GM15510 (cell line): ENCODE results near the gene TTLL8.

Source experiments
- POLR2A ChIP-seq: IDR thresholded peaks from 3 replicates; pipeline ENCODE4 v1.6.1; 2011; ENCODE audit warnings: borderline replicate concordance; ENCODE audit not compliant: insufficient read length; ENCODE audit errors: extremely low read depth

Gene TTLL8

DNA sequence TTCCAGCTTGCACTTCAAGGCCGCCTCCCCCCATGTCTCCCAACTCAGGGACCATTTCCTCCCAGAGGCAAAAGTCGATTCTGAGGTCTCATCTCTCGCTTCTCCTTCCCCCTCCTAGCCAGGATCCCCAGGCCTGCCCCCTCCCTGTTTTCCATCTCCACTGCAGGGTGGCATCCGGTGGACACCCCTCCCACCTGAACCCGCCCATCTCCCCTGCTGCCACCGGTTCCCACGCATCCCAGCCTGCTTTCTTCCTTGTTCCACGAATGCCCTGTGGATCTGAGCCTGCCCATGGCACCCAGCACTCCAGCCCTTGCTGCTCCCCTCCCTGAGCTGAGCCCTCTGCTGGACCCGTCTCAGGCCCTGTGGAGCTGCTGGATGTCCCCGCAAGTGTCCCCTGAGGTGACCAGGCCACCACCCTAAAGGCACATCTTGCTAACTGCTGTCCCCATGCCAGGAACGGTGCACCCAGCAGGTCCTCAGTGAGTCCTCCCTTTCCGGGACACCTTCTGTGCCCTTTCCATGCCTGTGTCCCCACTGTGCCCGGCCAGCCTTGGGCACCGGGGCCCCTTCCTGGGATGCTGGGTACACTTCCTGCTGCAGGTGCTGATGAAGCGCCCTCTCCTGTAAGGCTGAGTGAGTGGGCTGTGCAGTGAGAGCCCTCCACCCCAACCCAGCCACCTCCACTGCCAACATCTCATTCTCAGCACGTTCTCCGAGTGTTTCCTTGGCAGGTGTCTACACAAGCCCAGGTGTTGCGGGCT is 46.5 kb downstream of the TTLL8 start:
- no peak for TF ChIP-seq POLR2A

DNA sequence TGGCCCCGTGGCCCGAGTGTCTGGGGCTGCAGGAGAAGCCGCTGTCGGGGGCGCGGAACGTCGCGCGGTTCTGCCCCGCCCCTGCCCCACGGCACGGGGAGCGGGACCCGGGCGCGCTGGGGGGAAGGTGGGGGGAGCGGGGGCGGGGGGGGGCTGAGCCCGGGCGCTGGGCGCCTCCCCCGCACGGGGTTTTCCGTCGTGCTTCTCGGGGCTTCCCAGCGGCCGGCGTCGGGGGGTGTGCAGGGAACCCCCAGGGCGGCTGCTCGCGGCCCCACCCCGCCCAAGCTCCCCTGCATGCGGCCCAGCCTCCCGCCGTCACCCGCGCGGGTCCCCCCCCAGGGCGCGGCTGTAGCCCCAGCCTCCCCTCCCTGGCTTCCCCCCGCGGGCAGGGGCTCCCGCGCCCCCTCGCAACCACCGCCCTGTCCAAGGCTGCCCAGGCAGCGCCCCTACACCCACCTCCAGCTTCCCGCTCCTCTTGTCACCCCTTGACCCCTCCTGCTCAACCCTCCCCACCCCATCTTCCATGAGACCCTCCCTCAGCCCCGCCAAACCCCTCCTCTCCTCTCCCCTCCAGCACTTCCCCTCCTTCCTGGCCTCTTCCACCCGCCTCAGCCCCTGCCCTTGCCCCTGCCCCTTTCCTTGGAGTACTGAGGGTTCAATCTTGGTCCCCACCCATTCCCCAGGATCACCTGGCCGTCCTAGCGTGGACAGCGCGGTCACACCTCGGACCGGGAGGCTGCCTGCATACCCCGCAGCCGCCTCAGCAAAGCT is 47.2 kb downstream of the TTLL8 start:
- TF ChIP-seq POLR2A = no peak

DNA sequence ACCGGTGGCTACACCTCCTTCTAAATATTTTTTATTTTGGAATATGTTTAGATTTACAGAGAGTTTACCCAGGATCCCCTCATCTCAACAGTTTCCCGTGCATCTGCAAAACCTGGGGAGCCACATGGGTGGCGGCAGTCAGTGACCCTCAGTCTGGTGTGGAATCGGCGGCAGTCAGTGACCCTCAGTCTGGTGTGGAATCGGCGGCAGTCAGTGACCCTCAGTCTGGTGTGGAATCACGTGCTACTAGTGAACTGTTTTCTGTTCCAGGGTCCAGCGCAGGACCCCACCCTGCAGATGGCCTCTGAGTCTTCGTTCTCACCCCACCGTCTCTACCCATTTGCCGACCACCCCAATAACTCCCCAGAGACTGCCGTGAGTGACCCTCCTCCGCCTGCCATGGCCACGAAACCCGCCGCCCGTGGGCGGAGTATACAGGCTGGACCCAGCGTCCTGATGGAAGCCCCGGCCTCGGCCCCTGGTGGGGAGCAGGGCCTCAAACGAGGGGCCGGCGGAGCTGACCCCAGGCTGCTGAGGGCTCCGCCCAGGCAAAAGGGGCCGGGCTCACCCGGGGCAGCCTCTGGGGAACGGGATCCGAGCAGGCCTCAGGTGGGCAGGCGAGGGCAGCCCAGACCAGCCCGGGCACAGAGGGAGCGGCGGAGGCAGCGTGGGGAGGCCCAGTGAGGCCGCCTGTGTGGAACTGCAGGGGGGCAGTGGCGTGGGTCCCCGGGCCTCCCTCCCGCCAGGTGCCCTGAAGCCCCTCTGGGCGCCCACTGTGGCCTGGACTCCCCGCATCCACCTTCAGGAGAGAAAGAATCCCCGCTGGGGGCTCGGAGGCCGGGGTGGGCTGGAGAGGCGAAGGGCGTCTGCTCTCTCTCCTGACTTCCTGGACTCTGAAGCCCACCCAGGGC is 48.1 kb downstream of the TTLL8 start:
- no peak for TF ChIP-seq POLR2A

DNA sequence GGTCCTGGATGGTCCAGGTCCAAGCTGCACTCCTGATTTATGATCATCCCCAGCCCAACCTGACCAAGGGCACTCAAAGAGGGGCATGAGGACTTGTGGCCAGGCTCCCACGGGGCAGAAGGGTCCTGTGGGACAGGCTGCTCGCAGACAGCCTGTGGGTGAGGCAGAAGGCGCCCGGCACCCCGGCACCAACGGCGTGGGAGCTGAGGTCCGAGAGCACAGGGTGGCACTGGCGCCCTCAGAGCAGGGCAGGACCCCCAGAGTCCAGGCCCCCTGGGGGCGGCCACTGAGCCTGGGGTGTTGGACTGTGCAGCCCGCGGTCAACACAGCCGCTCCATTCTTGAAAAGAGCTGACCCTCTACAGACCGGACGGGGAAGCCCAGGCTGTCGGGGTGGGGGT is 48.8 kb downstream of the TTLL8 start:
- TF ChIP-seq POLR2A = no peak

DNA sequence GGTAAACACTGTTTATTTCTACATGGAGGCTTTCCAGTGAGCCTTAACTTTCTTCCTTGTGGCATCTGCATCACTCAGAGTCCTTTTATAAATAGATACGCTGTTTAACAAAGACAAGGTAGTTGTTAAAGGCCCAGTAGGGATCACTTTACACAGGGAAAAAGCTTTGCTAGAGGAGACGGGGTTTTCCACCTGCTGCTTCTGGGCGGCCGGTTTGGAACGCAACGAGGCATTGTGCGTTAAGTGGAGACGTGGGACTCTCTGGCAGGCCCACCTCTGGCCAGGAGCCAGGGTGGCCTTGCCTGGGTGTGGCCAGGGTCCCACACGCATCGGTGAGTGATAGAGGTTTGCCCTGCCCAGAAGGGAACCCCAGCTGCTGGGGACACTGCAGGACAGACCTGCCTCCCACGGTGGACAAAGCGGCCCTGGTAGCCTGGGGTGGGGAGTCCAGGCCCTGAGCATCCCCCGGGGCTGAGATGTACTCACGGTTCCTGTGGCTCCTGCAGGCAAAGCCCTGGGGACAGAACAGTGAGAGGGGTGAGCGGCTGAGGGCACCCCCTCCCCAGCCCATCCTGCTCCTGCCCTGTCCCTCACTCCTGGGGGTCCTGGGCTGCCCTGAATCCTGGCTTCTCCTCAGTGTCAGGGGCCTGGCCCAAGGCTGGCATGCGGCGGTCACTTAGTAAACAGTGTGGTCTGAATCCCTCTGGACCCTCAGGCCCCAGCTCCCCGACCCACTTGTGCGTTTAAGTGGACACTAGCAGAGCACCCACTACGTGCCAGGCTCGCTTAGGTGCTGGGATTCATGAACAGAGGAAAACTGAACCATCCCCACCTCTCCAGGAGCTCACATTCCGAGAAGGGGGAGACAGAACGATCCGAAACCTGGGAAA is 49.7 kb downstream of the TTLL8 start:
- no peak for TF ChIP-seq POLR2A

DNA sequence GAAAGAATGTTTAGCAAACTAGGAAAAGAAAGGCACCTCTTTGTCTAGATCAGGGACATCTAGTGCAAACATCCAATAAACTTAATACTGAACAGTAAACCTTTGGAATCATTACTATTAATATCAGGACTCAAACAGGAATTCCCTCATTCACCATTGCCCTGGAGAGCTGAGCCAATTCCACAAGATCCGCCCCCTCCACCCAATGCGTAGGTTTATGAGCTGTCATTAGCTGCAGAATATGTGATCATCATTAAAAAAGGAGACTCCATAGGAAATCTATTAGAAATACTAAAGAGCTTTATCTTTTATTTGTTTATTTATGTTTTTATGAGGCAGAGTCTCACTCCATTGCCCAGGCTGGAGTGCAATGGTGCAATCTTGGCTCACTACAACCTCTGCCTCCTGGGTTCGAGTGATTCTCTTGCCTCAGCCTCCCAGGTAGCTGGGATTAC is 51.0 kb downstream of the TTLL8 start:
- TF ChIP-seq POLR2A = no peak

DNA sequence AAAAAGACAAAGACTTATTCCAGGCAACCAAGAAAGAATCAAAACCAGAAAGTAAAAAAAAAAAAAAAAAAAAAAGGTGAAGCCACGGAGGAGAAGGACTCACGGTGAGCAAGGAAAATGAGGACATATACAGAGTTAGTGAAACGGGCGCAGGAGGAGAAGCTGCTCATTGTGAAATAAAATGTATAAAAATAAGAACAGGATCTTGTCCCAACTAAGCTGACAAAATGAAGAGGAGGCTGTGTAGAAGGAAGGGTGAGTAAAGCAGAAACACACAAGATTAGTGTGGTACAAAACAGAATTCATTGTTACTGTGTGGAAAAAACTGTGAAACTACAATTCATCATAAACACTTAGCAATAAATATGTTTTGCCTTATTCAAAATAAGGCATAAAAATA is 53.2 kb downstream of the TTLL8 start:
- TF ChIP-seq POLR2A = no peak

DNA sequence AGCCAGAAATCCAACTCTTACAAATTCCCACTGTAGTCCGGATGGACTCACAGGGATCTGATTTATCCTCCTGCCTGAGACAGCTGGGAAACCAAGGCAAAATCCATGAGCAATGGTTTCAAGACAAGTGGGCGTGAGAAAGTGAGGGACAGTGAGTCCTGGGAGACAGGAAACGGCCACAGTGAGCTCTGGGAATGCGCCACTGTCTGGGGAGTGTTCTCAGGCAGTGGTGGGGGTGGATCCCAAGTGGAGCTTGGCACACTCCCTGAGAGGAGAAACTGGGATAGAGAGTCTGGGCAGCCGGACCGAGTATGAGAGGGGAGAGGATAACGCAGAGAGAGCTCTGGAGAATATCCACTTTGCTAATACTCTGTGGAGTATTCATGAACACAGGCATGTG is 55.3 kb downstream of the TTLL8 start:
- TF ChIP-seq POLR2A = no peak

DNA sequence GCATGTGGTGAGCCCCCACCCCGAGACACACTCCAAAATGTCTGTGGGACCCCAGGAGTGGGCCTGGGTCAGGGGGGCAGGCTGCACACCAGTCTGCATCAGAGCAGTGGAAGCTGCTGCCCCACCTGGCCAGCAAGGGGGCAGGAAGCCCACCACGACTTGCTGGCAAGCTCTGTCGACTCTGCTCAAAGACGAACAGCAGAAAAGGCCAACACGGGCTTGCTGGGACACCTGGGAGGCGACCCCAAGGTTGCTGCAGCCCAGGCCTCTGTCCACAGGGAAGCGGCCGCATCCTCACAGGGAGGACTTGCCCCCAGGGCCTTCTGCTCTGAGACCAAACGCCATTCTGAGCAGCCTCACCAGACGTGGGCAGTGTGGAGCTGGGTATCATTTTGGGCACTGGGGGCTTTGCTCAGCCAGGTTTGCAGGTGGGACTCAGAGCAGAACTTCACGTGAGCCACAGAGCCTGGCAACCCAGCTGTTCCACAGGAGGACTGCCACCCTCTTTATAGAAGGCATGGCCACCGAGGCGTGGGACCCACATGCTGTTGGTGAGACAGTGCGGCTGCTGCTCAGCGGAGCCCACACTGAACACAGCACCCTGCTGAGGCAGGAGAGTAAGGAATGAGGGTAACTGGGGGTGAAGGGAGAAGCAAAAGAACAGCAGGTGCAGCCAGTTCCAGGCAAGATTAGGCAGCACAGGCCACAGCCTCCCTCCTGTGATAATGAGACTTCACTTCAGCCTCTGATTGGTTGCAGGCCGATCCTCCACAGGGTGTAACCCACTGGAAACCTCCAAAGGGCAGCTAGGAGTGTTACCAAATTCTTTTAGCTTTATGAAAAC is 56.5 kb downstream of the TTLL8 start:
- TF ChIP-seq POLR2A = no peak

DNA sequence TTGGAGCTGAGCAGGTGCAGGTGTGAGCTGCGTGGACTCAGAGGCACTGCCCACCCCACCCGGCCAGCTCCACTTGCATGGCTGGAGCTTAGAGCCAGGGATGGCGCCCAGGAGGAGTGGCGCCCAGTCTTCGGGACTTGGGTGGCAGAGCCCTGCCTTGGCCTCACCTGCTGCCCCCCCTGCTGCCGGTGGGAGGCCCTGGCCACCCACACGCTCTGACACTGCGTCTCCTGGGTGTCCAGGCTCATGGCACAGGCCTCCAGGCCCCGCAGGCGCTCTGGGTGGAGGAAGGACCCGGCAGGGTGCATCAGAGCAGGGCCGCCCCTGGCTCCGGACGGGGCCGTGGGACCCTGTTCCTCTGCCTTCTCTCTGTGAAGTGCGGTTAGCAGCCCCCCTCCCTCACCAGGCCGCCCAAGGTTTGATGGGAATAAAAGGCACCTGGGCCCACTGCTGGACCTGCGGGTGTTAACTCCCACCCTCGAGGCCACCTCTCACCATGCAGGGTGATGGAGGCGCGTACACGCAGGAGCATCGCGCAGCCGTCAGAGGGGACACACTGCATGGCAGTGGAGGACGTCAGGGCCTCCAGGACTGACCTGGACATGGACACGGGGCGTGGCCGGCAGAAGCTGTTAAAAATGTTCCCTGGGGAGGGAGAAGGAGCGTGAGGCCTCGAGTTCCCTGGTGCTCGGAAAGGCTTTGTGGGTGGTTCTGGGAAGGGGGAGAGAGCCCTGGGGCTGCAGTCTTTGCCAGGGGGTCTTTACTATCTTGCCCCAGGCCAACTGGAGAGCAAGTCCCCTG is 57.3 kb downstream of the TTLL8 start:
- no peak for TF ChIP-seq POLR2A

DNA sequence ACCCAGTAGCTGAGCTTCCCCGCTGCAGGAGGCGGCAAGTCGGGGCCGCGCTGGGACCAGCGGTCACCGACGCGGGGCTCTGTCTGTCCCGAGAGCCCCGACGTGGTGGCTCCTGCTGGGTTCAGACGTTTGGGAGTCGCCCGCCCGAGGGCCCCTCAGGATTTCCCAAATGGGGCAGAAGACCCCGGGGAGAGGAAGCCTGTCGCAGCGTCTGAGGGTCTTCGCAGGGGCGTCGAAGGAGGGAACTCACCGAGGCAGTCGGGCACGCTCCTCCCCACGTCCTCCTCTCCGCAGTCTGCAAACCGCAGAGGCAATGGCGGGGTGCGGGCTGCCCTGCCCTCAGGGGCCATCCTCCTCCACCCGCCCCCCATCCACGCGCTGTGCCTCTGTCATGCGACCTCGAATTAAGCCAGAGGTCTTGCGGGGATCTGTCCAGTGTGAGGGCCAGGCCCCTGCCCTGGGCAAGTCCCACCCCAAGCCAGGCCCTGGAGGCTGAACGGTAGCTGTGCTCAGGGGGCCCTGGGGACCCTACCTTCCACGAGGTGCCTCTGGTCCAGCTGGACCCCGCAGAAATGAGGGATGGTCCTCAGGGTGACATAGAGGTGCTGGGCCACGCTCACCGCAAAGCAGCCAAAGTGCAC is 58.0 kb downstream of the TTLL8 start:
- TF ChIP-seq POLR2A = no peak

DNA sequence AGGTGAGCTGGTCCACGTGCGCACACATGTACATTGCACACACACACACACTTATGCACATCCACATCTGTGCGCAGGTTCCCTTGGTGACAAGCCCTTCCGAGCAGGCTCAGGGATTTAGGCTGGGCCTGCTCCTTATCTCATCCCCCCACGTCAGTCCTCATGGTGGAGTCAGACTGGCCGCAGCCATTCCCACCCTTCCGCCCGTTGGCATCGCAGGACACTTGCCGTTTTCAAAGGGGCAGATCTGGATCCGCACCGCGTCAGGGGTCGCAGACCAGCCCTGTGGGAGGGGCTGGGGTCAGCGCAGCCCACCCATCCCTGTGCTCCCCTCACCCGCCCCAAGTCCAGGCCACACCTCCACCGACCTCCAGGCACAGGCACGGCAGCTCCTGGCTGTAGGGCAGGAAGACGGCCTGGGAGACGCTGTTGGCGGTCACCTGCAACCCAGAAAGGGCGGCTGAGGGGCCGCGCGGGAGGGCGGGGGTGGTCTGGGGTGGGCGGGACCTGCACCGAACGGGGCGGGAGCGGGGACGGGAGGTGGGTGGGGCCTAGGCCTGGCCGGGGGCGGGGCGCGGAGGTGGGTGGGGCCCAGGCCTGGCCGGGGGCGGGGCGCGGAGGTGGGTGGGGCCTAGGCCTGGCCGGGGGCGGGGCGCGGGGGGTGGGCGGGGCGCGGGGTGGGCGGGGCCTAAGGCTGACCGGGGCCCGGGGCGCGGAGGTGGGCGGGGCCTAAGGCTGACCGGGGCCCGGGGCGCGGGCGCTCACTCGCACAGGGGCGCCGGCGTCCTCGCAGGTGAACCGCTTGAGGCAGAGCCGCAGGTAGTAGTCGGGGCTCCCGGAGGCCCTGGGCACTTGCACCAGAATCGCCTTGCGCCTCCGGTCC is 58.8 kb downstream of the TTLL8 start:
- TF ChIP-seq POLR2A = no peak

DNA sequence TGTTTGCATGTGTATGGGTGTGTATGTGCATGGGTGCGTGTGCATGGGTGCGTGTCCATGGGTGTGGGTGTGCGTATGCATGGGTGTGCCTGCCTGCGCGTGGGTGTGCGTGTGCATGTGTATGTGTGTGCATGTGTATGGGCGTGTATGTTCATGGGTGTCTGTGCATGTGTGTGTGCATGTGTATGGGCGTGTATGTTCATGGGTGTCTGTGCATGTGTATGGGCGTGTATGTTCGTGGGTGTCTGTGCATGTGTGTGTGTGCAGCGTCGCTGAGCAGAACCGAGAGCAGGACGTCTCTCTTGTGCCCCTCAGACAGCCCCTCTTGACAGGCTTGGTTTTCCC is 59.4 kb downstream of the TTLL8 start:
- no peak for TF ChIP-seq POLR2A
